Activated CD8-positive, alpha-beta memory T cell treated with anti-CD3 and anti-CD28 coated beads for 24 hours (primary cell): ENCODE measurements around the gene SKIC8.

Experiments used
- DNase-seq: peaks from one replicate; pipeline ENCODE4 v3.0.0-alpha.2; 2020

Gene SKIC8

DNA sequence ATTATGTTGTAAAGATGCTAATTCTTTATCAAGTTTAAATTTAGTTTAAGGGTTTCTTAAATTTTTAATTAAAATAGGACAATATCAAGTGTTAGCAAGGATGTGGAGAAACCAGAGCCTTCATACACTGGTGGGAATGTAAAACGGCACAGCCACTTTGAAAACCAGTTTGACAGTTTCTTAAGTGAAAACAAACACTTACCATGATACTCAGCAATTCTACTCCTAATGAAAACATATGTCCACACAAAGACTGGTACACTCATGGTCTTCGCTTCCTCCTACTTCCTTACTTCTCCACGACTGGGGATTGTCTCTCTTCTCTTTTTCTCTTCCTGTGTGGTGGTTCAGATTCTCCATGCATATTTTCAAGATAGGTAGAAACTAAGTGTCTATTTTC lies 9.2 kb downstream of the SKIC8 start:
- DNase-seq: no peak

GRCh38 chr15:78284758-78285157 lies 14.7 kb downstream of the SKIC8 start:
- no peak for DNase-seq

DNA sequence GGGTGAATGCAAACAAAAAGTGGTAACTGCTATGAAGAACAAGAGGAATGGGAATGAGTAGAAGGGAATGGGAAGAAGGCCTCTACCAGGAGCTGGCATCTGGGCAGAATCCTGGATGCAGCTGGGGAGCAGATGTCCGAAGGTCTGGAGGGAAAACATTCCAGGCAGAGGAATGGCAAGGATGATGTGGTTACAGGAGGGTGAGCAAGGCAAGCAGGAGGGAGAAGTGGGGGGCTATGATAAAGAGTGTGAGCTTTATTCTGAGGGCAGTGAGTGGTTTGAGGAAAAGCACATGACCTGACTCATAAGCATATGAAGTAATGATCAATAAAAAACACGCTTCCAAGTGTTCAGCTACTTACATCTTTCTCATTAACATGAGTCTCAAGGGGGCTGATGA lies 17.1 kb downstream of the SKIC8 start:
- no peak for DNase-seq

- no peak for DNase-seq
Observed at GRCh38 chr15:78280319-78281072, 18.9 kb downstream of the SKIC8 start.

GRCh38 chr15:78276064-78276943 lies 23.1 kb downstream of the SKIC8 start:
- no peak for DNase-seq

- no peak for DNase-seq
Observed at GRCh38 chr15:78274994-78275393, 24.4 kb downstream of the SKIC8 start.

- no peak for DNase-seq
Observed at GRCh38 chr15:78272776-78273175, 26.6 kb downstream of the SKIC8 start.

DNA sequence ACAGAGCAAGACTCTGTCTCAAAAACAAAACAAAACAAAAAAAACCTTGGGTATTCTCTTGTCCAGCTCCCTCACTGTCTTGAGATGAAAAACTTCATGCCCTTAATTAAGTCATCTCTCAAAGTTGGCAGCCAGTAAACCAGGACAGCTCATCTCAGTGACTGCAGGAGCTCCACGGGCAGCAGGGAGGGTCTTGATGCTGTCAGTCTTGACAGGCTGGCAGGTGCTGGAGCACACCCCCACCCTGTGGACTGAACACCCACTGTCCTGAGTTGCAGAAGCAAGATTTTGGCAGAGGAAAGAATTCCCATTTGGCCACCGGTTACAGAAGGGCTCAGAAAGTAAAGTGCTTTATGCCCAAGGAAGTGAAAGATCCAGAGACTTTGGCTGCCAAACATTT lies 27.1 kb downstream of the SKIC8 start:
- DNase-seq: no peak

- DNase-seq: no peak
Observed at GRCh38 chr15:78266806-78267205, 32.6 kb downstream of the SKIC8 start.

DNA sequence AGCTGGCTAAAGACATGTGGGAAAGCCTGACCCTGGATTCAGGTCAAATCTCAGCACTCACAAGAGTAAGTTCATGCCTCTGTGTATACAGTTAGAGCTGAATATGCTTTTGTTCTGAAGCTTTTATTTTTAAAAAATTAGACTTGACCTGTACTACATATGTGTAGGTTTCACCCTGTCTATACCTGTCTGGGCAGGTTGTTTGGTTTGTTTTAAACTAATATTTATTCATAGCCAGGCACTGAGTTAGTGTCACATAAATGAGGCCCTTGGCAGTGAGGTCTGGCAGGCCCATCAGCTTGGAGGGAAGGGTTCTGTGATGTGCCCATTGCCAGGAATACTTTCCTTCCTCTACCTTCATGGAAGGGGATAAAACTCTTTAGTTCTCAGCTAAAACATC lies 33.2 kb downstream of the SKIC8 start:
- DNase-seq: no peak

- no peak for DNase-seq
Observed at GRCh38 chr15:78265752-78266224, 33.6 kb downstream of the SKIC8 start.

- DNase-seq: no peak
Observed at GRCh38 chr15:78265137-78265460, 34.3 kb downstream of the SKIC8 start.

GRCh38 chr15:78264304-78265136 lies 34.9 kb downstream of the SKIC8 start, which contains the start of gene DNAJA4:
DNAJA4 (plus strand) TSS chr15:78264562; CDS start chr15:78264764, 202 bp downstream.
- peak; percentile 86 for DNase-seq

GRCh38 chr15:78263907-78264303 lies 35.5 kb downstream of the SKIC8 start:
- peak; percentile 60 for DNase-seq

- no peak for DNase-seq
Observed at GRCh38 chr15:78263351-78263781, 36.0 kb downstream of the SKIC8 start.

DNA sequence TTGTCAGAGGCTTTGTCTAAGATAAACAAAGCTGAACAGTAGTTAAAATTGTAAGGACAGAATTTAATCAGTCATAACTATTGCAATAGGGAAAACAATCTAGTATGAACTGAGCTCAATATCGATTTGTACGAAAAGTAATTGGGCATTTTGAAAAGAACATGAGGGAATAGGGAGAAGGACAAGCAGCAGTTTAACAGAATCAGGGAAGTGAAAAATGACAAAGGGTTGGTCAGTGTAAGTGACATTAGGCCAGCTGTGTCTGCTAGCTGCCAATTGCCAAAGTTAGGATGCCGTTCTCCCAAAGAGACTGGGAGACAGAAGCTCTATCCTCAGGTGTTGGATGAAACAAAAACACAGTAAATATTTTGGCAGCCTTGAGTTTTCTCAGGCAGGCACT lies 38.3 kb downstream of the SKIC8 start:
- DNase-seq: no peak

GRCh38 chr15:78260489-78260888 lies 38.9 kb downstream of the SKIC8 start:
- DNase-seq: no peak

DNA sequence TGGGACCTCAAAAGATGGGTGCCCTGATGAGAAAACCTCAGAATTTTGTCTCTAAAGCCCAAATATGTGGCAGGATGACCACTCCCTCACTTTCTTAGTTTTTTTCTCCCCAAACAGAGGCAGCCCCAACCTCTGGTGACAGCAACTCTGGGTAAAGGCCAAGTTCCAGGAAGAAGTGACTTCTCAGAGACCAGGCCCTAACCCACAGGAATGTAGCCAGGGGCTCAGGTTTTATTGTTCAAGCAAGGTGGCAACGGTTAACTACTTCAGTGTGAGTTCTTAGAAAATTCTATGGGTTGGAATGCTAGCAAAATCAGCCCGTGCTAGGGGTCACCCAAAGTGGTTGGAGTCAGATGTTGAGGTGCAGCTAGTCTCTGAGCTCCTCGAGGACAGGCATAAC lies 40.2 kb downstream of the SKIC8 start:
- no peak for DNase-seq

- DNase-seq: no peak
Observed at GRCh38 chr15:78257681-78258080, 41.7 kb downstream of the SKIC8 start.

DNA sequence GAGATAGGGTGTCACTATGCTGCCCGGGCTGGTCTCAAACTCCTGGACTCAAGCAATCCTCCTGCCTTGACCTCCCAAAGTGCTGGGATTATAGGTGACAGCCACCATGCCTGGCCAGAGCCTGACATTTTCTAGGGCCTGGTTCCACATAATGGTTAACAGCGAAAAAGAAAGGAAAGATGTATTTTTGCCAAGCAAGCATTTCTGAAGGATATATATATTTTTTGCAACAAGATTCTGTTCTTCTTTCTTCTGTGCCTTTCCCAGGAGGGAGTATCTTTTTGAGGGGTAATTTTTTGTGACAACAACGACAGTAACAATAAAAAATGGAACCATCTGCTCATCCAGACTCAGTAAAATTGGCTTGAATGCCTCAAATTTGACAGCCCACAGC lies 43.4 kb downstream of the SKIC8 start:
- no peak for DNase-seq

GRCh38 chr15:78255421-78256043 lies 43.9 kb downstream of the SKIC8 start:
- no peak for DNase-seq

GRCh38 chr15:78251136-78251535 lies 48.3 kb downstream of the SKIC8 start:
- no peak for DNase-seq

DNA sequence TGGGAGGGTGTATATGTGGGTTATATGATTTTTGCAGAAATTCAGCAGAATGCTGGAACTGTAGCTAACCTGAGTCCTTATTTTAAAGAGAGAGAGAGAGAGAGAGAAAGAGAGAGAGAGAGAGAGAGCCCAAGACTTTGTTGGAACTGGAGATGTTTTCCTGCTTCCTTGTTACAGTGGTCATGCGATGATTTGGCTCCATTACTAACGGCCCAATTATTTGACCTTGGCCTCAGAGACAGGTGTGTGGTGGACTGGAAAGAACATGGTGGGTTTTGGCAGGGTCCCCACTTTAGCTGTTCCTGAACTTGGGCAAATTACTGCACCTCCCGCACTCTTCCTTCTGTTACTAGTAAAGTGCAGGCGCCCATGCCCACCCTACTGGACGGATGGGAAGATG lies 50.3 kb downstream of the SKIC8 start:
- no peak for DNase-seq
